DOHH2 (cell line): ENCODE measurements around the gene WDFY2.

Source experiments
- EZH2phosphoT487 ChIP-seq: fragments of 200-600 bp; sonication (generic); IDR thresholded peaks from 2 replicates; pipeline ENCODE4 v1.6.1; 2017; ENCODE audit warnings: borderline replicate concordance, mild to moderate bottlenecking, antibody characterized with exemption, low read length, moderate library complexity, mixed read lengths
- TF ChIP-seq, protein P1 (sequence below): fragments of 200-600 bp; sonication (generic); IDR thresholded peaks from one replicate; pipeline ENCODE4 v1.5.1; 2014; ENCODE audit warnings: antibody characterized with exemption, mild to moderate bottlenecking, low read depth, low read length; ENCODE audit not compliant: poor library complexity, severe bottlenecking

DNA sequence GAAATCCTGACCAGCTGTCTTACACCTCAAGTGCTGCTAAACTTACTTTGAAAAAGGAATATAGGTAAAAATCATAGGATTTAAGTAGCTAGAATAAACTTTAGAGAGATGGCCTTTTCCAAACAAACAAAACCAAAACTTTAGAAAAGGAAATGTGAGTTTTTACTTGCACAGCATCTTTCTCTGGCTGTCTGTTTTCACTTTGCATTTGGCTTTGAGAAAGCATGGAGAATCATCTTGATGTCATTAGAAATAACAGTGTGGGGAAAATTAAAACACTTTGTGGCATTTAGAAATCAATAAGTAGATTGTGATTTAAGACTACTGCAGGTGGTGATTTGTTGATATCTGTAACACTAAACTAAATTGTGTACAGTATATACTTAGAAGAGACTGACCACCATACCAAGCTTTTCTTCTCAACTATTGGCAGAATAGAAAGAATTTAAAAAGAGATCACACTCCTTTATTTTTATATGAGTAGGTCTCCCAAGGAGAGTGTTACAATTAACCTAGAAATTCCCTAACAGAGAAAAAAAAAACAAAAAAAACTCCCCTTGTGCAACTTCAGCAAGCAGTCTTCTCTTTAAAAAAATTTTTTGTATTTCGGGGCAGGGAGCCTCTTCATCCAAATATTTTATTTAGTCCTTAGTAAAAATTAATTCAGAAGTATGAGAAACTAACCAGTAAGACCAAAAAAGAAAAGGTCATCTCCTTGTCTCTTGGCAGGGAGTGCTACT, 6.1 kb downstream of the WDFY2 start:
- no peak for TF ChIP-seq EZH2phosphoT487
- TF ChIP-seq, protein P1, sequence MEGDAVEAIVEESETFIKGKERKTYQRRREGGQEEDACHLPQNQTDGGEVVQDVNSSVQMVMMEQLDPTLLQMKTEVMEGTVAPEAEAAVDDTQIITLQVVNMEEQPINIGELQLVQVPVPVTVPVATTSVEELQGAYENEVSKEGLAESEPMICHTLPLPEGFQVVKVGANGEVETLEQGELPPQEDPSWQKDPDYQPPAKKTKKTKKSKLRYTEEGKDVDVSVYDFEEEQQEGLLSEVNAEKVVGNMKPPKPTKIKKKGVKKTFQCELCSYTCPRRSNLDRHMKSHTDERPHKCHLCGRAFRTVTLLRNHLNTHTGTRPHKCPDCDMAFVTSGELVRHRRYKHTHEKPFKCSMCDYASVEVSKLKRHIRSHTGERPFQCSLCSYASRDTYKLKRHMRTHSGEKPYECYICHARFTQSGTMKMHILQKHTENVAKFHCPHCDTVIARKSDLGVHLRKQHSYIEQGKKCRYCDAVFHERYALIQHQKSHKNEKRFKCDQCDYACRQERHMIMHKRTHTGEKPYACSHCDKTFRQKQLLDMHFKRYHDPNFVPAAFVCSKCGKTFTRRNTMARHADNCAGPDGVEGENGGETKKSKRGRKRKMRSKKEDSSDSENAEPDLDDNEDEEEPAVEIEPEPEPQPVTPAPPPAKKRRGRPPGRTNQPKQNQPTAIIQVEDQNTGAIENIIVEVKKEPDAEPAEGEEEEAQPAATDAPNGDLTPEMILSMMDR: no peak
